GM21367 (cell line): ENCODE data around the gene TDRD12.
"Not testable (repeated sequence)": the region's sequence is repeated elsewhere in the genome, so short reads cannot be mapped to it uniquely, and the experiment has no call there.

Experiments used
- ATAC-seq: cut with Tn5 transposase; IDR thresholded peaks from one replicate; pipeline ENCODE4 v1.9.1; 2021; ENCODE audit not compliant: unreplicated experiment

The TDRD12 gene

DNA sequence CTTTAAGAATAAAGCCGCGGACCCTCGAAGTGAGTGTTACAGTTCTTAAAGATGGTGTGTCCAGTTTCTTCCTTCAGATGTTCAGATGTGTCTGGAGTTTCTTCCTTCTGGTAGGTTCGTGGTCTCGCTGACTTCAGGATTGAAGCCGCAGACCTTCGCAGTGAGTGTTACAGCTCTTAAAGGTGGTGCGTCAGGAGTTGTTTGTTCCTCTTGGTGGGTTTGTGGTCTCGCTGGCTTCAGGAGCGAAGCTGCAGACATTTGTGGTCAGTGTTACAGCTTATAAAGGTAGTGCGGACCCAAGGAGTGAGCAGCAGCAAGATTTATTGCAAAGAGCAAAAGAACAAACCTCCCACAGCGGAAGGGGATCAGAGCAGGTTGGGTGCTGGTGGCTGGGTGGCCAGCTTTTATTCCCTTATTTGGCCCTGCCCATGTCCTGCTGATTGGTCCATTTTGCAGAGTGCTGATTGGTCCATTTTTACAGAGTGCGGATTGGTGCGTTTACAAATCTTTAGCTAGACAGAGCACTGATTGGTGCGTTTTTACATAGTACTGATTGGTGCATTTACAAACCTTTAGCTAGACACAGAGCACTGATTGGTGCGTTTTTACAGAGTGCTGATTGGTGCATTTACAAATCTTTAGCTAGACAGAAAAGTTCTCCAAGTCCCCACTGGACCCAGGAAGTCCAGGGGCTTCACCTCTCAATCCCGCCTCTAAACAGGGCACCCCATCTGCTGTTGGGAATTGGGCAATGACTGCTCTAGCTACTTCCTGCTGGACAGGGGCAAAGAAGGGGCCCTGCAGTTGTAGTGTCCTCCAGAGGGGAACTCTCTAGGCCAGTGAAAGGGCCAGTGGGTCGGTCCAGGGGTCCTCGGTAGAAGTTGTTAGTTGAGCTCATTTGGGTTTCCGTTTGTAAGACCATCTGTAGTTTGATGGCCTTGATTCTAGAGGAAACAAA, 26.1 kb upstream of the TDRD12 start:
- ATAC-seq = not testable (repeated sequence)

DNA sequence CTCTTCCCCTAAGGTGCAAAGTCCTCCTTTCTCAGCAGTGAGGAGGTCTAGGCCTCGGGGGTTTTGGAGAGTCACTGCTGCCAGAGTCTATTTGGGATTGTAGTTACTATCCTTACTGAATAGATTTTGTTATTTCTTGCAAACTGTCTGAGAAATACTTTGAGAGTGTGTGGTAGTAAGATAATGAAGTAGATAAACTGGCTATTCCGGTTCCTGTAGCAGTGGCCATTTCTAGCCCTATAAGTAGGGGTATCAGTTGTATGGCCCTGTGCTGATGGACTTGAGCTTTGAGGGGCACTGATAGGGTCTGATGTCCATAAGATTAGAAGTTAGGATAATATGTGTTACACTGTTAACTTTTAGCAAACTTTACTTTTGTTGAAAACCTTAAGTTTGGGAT, 25.3 kb upstream of the TDRD12 start:
- not testable (repeated sequence) for ATAC-seq

DNA sequence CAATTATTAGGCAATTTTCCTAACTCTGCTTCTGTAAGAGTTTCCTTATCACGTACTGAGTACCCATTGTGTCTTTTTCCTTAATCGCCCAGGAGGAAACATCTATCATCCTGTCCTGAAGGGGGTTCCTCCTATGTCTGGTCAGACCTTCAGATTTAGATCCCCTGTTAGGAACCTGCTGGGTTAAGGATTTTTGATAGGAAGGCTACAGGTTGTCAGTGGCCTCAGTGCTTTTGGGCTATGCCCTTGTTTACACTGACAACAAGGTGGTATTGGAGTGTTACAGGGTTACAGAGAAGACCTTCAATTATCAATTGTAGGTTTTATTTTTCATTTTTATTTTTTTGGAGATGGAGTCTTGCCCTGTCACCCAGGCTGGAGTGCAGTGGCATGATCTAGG, 24.7 kb upstream of the TDRD12 start:
- not testable (repeated sequence) for ATAC-seq

DNA sequence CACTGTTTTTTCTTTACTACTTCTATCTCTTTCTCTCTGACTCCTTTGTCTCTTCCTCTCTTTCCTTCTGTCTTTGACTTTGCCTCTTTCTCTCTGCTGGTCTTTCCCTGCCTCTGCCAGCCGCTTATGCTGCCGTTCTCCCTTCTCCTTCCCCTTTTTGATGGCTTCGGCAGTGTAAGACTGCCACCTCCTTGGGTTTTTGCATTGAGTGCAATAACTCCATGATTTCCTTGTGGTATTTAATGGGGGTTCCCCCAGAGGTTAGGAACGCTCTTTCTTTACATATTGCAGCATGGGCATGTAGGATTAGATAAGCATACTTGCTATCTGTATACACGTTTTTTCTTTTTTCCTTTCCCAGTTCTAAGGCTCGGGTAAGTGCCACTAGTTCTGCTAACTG, 24.1 kb upstream of the TDRD12 start:
- not testable (repeated sequence) for ATAC-seq

DNA sequence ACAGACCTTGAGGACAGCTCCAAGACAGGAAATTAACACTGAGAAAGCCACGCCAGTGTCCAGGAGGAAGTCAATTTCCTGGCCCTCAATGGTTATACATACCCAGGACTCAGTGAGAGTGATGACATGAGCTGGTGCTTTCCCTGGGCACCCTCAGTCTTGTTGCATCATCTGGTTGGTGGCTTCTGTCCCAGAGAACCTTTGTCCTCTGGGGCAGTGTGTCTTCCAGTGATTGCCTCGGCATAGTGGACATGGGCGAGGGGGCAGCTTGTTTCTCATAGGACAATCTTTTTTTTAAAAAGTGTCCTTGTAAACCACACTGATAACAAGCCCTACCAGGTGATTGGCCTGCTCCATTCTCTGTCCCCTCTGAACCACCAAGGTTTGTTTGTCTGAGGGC, 22.8 kb upstream of the TDRD12 start:
- ATAC-seq = not testable (repeated sequence)

DNA sequence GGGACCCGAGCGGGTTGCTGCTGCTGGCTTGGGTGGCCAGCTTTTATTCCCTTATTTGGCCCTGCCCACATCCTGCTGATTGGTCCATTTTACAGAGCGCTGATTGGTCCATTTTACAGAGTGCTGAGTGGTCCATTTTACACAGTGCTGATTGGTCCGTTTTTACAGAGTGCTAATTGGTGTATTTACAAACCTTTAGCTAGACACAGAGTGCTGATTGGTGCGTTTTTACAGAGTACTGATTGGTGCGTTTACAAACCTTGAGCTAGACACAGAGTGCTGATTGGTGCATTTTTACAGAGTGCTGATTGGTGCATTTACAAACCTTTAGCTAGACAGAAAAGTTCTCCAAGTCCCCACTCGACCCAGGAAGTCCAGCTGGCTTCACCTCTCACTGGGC, 19.4 kb upstream of the TDRD12 start:
- not testable (repeated sequence) for ATAC-seq

DNA sequence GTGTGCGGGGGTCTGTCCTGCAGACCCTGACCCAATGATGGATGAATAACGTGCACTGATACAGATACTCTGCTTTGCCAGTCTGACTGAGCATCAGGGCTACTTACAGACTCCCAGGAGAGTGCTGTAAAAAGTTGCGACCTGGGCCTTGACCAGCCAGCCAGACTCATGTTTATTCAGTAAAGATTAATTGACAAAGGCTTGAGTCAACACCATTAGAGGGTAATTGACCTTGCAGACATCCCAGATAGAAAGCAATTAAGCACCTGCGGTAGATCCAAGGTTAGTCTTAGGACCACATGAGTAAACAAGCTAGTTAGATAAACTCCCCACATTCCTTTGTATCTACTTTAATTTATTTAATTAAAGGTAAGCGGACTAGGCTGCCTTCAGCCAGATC, 17.6 kb upstream of the TDRD12 start:
- ATAC-seq = no peak

DNA sequence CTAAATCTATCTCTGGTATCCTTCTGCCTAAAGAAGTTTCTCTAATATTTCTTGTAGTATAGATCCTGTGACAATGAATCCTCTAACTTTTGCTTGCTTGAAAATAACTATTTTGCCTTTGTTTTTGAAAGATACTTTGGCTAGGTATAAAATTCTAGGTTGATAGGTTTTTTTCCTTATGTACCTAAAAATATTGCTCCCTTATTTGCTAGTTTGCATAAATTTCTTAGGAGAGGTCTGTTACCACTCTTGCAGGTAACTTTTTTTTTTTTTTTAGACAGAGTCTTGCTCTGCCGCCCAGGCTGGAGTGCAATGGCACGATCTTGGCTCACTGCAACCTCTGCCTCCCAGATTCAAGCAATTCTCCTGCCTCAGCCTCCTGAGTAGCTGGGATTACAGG, 15.6 kb upstream of the TDRD12 start:
- ATAC-seq = not testable (repeated sequence)

DNA sequence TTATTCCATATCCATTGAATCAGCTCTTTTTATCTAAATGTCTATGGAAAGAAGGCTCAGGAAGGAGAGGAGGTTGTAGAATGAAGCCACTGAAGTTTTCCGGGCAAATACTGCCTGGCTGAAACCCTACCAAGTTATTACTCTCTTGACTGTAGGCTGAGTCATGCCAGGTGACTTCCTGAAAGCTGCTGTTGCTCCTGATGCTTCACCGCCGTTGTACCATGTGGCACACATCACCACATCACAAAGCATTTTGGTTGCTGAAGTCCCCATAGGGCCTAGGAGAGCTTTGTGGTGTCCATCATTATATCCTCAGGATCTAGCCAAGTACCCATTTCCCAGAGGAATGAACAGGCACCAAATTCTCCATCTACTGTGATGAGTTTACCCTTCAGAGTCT, 11.1 kb upstream of the TDRD12 start:
- no peak for ATAC-seq

DNA sequence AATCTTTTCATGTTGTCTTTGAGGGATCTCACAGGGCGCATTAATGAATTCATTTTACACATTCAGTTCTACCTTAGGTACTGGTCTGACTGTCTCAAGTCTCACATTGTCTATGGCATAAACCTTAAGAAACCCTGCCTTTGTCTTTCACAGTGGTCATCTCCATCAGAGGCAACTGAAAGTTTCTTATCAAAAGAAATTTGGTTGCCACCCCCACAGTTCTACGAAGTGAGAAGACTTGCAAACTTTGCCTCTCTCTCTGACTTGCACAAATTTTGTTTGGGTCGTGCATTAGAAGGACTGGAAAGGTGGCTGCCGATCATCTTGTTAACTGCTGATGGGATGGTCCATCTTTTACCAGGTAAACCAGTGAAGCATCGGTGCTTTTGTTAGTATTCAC, 10.5 kb upstream of the TDRD12 start:
- no peak for ATAC-seq

DNA sequence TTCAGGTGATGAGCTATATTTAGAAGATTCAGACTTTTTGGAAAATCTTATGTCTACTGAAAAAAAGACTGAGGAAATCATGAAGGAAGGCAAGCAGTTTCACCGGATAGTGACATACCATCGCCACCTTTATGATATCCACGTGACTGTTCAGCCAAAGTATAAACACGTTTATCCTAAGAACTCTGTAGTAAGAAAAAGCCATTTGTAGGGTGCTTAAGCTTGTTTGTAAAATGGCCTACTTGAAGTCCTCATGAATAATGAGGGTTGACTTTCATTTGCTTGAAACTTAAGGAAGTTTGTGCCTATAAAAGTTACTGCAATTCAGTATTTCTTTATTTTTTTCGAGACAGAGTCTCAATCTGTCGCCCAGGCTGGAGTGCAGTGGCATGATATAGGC, 7.8 kb upstream of the TDRD12 start:
- no peak for ATAC-seq

DNA sequence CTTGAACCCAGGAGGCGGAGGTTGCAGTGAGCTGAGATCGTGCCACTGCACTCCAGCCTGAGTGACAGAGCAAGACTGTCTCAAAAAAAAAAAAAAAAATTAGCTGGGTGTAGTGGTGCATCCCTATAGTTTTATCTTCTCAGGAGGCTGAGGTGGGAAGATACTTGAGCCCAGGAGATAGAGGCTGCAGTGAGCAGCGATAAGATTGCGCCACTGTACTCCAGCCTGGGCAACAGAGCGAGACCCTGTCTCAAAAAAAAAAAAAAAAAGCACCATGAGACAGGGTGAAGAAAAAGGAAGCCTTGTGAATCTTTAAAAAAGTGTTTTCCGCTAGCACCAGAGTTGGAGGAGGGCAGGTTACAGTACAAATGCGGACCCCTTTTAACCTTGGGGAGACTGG, 3.4 kb upstream of the TDRD12 start:
- ATAC-seq = not testable (repeated sequence)

DNA sequence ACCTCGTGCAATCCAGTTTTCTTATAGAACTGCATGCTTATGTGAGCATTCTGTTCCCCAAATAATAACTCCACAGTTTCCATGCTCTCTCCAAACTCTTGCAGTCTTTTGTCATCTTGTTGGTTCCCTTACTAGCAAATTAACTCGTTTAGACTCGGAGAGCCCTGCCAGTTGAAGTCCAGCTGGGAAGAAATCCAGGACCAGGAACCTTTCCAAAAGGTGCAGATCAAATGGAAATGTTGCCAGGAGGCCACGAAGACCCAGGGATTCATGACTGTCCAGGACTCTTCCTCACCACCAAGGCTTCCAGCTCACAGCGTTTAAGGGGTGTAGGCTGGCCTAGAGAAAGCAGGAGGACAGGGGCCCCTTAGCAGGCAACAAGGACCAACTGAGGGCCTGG, 2.1 kb upstream of the TDRD12 start:
- no peak for ATAC-seq

DNA sequence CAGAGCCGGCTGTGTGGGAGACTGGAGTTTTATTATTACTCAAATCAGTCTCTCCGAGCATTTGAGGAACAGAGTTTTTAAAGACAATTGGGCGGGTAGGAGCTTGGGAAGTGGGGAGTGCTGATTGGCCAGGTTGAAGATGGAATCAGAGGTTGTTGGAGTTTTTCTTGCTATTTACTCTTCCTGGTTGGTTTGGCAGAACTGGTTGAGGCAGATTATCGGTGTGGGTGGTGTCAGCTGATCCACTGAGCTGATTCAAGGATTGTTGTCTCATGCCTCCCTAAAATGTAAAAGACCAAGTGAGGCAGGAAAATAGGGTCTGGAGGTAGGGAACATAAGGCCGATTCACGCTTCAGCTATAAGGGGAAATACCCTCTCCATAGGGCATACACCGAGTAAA, 1.3 kb upstream of the TDRD12 start:
- ATAC-seq = no peak

DNA sequence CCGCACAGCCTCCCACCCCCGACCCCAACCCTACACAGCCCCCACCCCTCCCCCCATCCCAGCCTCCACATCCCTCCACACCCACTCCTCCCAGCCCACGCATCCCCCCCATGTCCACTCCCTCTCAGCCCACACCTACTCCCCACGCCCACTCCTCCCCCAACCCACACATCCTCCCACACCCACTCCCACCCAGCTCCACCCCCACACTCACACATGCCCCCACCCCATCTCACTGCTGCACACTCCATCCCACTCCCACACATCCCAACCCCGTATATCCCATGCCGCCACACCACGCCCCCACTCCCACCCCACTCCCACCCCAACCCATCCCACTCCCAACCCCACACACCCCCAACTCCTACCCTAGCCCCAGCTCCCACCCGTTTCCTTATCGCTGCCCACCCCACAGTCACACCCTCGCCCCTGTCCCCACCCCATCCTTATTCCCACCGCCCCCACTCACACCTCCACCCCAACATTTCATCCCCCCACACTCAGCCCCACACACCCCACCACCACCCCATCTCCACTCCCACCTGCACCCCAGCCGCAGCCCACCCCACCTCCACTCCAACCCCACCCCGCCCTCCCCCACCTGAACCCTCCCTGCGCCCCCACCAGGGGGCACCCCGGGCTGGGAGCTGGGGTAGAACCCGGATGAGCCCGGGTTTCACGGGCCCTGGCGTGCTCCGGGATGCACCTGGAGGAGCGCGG, 809 bp downstream of the TDRD12 start:
- no peak for ATAC-seq

DNA sequence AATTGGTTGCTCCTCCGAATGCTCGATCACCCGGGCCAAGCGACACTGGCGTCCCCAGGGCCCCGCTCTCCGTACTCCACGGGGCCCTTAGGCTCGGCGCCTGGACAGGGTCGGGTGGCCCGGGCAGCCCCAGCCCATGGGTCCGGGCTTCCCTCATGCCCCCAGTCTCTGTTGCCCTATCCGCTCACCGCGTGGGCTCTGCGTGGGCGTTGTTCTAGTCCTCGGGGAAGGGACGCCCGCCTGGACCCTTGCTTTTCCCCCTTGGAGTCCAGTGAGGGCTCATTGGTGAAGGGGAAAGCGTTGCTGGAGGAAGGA, 1.3 kb downstream of the TDRD12 start:
- ATAC-seq = no peak

DNA sequence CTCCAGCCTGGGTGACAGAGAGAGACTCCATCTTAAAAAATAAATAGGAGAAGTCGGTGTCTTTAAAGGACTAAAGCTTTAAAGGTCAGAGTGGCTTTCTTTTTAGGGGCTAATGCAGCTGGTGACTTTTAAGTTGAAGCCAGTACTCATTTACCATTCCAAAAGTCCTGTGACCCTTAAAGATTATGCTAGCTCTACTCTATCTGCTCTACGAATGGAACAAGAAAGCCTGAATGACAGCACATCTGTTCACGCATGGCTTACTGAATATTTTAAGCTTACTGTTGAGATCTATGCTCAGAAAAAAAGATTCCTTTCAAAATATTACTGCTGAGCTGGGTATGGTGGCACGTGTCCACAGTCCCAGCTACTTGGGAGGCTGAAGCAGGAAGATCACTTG, 16.4 kb downstream of the TDRD12 start:
- ATAC-seq = no peak

DNA sequence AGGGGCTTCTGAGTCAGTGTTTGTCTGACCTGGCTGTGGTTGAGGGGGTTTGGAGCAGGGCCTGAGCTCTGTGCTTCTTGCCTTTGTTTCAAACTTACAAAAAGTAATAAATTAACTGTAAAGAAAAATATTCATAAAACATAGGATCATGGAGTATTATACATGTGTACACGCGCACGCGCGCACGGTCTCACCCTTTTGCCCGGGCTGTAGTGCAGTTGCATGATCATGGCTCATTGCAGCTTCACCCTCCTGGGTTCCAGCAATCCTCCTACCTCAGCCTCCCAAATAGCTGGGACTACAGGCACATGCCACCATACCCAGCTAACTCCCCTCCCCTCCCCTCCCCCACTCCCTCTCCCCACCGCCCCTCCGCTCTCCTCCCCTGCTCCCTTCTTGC, 23.5 kb downstream of the TDRD12 start:
- no peak for ATAC-seq

DNA sequence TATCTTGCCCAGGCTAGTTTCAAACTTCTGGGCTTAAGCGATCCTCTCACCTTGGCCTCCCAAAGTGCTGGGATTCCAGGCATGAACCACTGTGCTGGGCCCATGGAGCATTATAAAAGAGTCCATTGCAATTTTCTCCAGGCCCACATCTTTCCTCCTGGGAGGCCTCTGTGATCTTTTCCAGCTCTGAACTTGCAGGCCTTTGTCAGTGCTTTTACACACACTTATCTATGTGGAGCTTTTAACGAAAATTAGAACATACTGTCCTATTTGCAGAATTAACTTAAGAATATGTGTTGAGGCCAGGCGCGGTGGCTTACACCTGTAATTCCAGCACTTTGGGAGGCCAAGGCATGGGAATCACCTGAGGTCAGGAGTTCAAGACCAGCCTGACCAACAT, 23.9 kb downstream of the TDRD12 start:
- ATAC-seq = no peak

DNA sequence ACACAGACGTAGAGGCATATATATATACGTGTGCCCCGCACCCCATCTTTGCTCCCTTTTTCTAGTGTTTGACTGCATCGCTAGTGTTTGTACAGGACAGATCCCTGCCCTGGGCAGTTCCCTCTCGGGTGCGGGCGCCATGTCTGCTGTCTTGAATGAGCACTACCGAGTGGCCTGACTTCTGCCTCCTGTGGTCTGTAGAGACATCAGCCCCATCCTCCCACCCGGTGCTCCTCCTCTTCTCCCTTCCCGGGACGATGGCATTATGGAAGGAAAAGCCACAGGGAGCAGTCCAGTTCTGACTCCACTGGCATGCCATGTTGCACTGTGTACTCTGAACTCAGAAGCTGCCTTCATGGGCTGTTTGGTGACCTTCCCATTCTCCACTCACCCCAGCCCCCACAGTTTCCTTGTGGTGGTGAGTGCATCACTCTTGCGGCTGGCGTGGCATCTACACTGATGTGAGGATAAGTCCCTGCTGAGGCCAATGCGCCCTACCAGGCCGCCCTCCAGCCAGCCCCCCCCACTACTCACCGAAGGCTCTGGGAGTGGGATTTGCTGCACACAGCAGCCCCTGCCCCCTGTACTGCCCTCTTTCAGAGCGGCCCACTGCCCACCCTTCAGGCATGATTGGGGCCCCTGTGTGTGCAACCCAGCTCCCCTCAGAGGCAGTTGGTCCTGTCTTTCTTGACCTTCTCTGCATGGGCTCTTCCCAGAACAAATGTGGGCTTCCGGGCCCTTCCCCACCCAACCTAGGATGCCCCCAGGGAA, 25.2 kb downstream of the TDRD12 start:
- no peak for ATAC-seq

DNA sequence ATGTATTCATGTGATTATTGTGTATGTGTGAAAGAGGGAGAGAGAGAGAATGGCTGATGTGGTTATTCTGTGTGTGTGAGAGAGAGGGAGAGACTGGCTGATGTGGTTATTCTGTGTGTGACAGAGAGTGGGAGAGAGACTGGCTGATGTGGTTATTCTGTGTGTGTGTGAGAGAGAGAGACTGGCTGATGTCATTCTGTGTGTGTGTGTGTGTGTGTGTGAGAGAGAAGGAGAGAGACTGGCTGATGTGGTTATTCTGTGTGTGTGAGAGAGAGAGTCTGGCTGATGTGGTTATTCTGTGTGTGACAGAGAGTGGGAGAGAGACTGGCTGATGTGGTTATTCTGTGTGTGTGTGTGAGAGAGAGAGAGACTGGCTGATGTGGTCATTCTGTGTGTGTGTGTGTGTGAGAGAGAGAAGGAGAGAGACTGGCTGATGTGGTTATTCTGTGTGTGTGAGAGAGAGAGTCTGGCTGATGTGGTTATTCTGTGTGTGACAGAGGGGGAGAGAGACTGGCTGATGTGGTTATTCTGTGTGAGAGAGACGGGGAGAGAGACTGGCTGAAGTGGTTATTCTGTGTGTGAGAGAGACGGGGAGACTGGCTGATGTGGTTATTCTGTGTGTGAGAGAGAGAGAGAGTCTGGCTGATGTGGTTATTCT, 26.2 kb downstream of the TDRD12 start:
- ATAC-seq = not testable (repeated sequence)
